Mesenchymal stem cell (in vitro differentiated cells and primary cell): ENCODE data around the gene IMMP2L.

Source experiments
- DNase-seq: peaks from one replicate; pipeline ENCODE4 v3.0.0-alpha.2; 2013
- H2AFZ ChIP-seq: one replicate; pipeline ENCODE4 v1.6.1; 2013; ENCODE audit warnings: low read depth, mild to moderate bottlenecking, control low read depth, inconsistent platforms, low read length, moderate library complexity
- H2AK5ac ChIP-seq: 2 replicates; pipeline ENCODE4 v1.6.1; 2013; ENCODE audit warnings: low read length, moderate library complexity, mild to moderate bottlenecking, inconsistent platforms; ENCODE audit not compliant: severe bottlenecking
- H2BK120ac ChIP-seq: one replicate; pipeline ENCODE4 v1.6.1; 2013; ENCODE audit warnings: low read depth, mild to moderate bottlenecking, inconsistent platforms, low read length, moderate library complexity
- H2BK12ac ChIP-seq, 2 experiments: one replicate each; pipeline ENCODE4 v1.6.1; 2013; ENCODE audit warnings: inconsistent platforms in 2 of 2, low read length in 2 of 2, mild to moderate bottlenecking in 2 of 2, moderate library complexity in 2 of 2, control low read depth in 1 of 2
- H2BK15ac ChIP-seq: one replicate; pipeline ENCODE4 v1.6.1; 2013; ENCODE audit warnings: mild to moderate bottlenecking, low read depth, inconsistent platforms; ENCODE audit not compliant: poor library complexity, severe bottlenecking
- H2BK5ac ChIP-seq: 2 replicates; pipeline ENCODE4 v1.6.1; 2013; ENCODE audit warnings: low read depth, mild to moderate bottlenecking, low read length, control low read depth, inconsistent platforms; ENCODE audit not compliant: poor library complexity, severe bottlenecking
- H3K14ac ChIP-seq, 2 experiments: one replicate each; pipeline ENCODE4 v1.6.1; 2013; ENCODE audit warnings: inconsistent platforms in 2 of 2, low read length in 2 of 2, control low read depth in 1 of 2, mild to moderate bottlenecking in 1 of 2, moderate library complexity in 1 of 2
- H3K18ac ChIP-seq, 2 experiments: one replicate each; pipeline ENCODE4 v1.6.1; 2013; ENCODE audit warnings: inconsistent platforms in 2 of 2, low read length in 2 of 2, control low read depth in 1 of 2, low read depth in 1 of 2, mild to moderate bottlenecking in 1 of 2
- H3K23ac ChIP-seq, 2 experiments: one replicate each; pipeline ENCODE4 v1.6.1; 2013; ENCODE audit warnings: inconsistent platforms in 2 of 2, low read length in 2 of 2, mild to moderate bottlenecking in 2 of 2, moderate library complexity in 2 of 2, control low read depth in 1 of 2
- H3K27ac ChIP-seq: 2 replicates; pipeline ENCODE4 v1.5.1; 2013; ENCODE audit warnings: mild to moderate bottlenecking, moderate library complexity, low read length, control low read depth, inconsistent platforms; ENCODE audit not compliant: poor library complexity, severe bottlenecking
- H3K27me3 ChIP-seq, 2 experiments: 2 replicates each; pipeline versions ENCODE4 v1.6.1 to v1.7.0; 2013; ENCODE audit warnings: low read length in 2 of 2, mild to moderate bottlenecking in 2 of 2, moderate library complexity in 2 of 2, control low read depth in 1 of 2, inconsistent platforms in 1 of 2; ENCODE audit not compliant: control insufficient read depth in 1 of 2, insufficient read depth in 1 of 2
- H3K36me3 ChIP-seq, 2 experiments: 2 replicates each; pipeline versions ENCODE4 v1.6.1 to v1.7.0; 2013; ENCODE audit warnings: low read length in 2 of 2, control low read depth in 1 of 2, inconsistent platforms in 1 of 2, low read depth in 1 of 2, mild to moderate bottlenecking in 1 of 2; ENCODE audit not compliant: insufficient read depth in 2 of 2, control insufficient read depth in 1 of 2
- H3K4ac ChIP-seq, 2 experiments: one replicate each; pipeline ENCODE4 v1.6.1; 2013; ENCODE audit warnings: inconsistent platforms in 2 of 2, low read length in 2 of 2, mild to moderate bottlenecking in 2 of 2, moderate library complexity in 2 of 2, control low read depth in 1 of 2, low read depth in 1 of 2
- H3K4me1 ChIP-seq: 2 replicates; pipeline ENCODE4 v1.6.1; 2013; ENCODE audit warnings: low read depth, low read length, control low read depth; ENCODE audit not compliant: control insufficient read depth, insufficient read depth
- H3K4me2 ChIP-seq: 2 replicates; pipeline ENCODE4 v1.6.1; 2013; ENCODE audit warnings: low read length, mild to moderate bottlenecking, inconsistent platforms; ENCODE audit not compliant: poor library complexity, severe bottlenecking
- H3K4me3 ChIP-seq, 2 experiments: 2 replicates each; pipeline versions ENCODE4 v1.5.1 to v1.7.0; 2013; ENCODE audit warnings: low read length in 2 of 2, mild to moderate bottlenecking in 2 of 2, control low read depth in 1 of 2, low read depth in 1 of 2; ENCODE audit not compliant: insufficient read depth in 1 of 2
- H3K79me1 ChIP-seq: replicated peaks from 2 replicates; pipeline ENCODE4 v1.6.1; 2013; ENCODE audit warnings: mild to moderate bottlenecking, control low read depth, low read length, inconsistent platforms; ENCODE audit not compliant: poor library complexity, severe bottlenecking
- H3K9ac ChIP-seq: 2 replicates; pipeline ENCODE4 v1.7.0; 2013; ENCODE audit warnings: mild to moderate bottlenecking, low read length, moderate library complexity
- H3K9me3 ChIP-seq: 2 replicates; pipeline ENCODE4 v1.7.0; 2013; ENCODE audit warnings: mild to moderate bottlenecking, low read length; ENCODE audit not compliant: control insufficient read depth
- H4K8ac ChIP-seq: one replicate; pipeline ENCODE4 v1.6.1; 2013; ENCODE audit warnings: inconsistent platforms, mild to moderate bottlenecking, low read length, moderate library complexity
- H4K91ac ChIP-seq: one replicate; pipeline ENCODE4 v1.6.1; 2013; ENCODE audit warnings: mild to moderate bottlenecking, low read length, inconsistent platforms
- WGBS: methylation state at CpG from one replicate; pipeline ENCODE4 v1.1.7; 2013; ENCODE audit warnings: mixed read lengths; 5-methylcytosine and 5-hydroxymethylcytosine counted together

Gene IMMP2L

DNA sequence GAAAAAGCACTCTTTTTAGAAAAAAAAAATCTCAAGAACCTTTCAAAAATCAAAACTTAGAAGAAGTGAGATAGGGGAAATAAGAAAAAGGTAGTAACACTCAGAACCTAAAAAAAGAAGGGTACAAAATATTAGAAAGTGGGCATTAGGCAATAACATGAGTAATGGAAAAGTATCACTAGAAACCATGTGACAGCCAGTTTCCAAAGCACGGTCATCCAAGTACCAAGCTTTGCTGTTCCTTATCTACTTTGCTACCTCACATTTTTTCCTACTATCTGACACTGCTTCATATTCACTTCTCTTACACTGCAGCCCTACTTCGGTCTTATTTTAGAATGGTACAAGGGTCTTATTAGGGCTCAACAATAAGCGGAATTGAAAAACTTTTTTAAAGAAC is 30.3 kb downstream of the IMMP2L start:
- no peak overlapping the region for H3K4me3 ChIP-seq
- WGBS, result 100% methylated on average over 3 of the region's 3 CpGs
- H4K8ac ChIP-seq, result no peak overlapping the region
- H3K27ac ChIP-seq, result no peak overlapping the region
- H3K23ac ChIP-seq, result no peak overlapping the region
- H3K14ac ChIP-seq, result no peak overlapping the region
- H2AK5ac ChIP-seq, result no peak overlapping the region
- no peak overlapping the region for H2BK5ac ChIP-seq
- H3K79me1 ChIP-seq, result no peaks in the 10 kb centered on the region
- H3K9ac ChIP-seq, result no peak overlapping the region
- no peaks in the 10 kb centered on the region for H3K4me1 ChIP-seq
- H3K4me2 ChIP-seq, result no peak overlapping the region
- no peak overlapping the region for H3K18ac ChIP-seq
- H2BK12ac ChIP-seq, result no peak overlapping the region
- no peak overlapping the region for H2AFZ ChIP-seq
- H3K36me3 ChIP-seq, result no peaks in the 10 kb centered on the region
- H4K91ac ChIP-seq, result no peak overlapping the region
- H3K9me3 ChIP-seq, result no peaks in the 10 kb centered on the region
- H3K4ac ChIP-seq, result no peak overlapping the region
- peak; percentile 5 for DNase-seq
- no peak overlapping the region for H2BK15ac ChIP-seq
- H2BK120ac ChIP-seq, result no peak overlapping the region
- no peaks in the 10 kb centered on the region for H3K27me3 ChIP-seq

GRCh38 chr7:111530356-111530668 is 32.0 kb downstream of the IMMP2L start:
- H3K4ac ChIP-seq, result no peak overlapping the region
- no peak overlapping the region for H4K91ac ChIP-seq
- H3K18ac ChIP-seq, result no peak overlapping the region
- no peaks in the 10 kb centered on the region for H3K79me1 ChIP-seq
- DNase-seq, result no peak
- no peak overlapping the region for H2AFZ ChIP-seq
- no peak overlapping the region for H3K4me2 ChIP-seq
- no peak overlapping the region for H2AK5ac ChIP-seq
- no peaks in the 10 kb centered on the region for H3K9me3 ChIP-seq
- no peak overlapping the region for H3K27ac ChIP-seq
- H3K23ac ChIP-seq, result no peak overlapping the region
- no peak overlapping the region for H2BK120ac ChIP-seq
- H3K9ac ChIP-seq, result no peak overlapping the region
- no peak overlapping the region for H3K4me3 ChIP-seq
- no peak overlapping the region for H3K14ac ChIP-seq
- no peaks in the 10 kb centered on the region for H3K36me3 ChIP-seq
- no peak overlapping the region for H2BK15ac ChIP-seq
- no peak overlapping the region for H2BK5ac ChIP-seq
- no peak overlapping the region for H4K8ac ChIP-seq
- no peaks in the 10 kb centered on the region for H3K4me1 ChIP-seq
- no peaks in the 10 kb centered on the region for H3K27me3 ChIP-seq
- H2BK12ac ChIP-seq, result no peak overlapping the region

DNA sequence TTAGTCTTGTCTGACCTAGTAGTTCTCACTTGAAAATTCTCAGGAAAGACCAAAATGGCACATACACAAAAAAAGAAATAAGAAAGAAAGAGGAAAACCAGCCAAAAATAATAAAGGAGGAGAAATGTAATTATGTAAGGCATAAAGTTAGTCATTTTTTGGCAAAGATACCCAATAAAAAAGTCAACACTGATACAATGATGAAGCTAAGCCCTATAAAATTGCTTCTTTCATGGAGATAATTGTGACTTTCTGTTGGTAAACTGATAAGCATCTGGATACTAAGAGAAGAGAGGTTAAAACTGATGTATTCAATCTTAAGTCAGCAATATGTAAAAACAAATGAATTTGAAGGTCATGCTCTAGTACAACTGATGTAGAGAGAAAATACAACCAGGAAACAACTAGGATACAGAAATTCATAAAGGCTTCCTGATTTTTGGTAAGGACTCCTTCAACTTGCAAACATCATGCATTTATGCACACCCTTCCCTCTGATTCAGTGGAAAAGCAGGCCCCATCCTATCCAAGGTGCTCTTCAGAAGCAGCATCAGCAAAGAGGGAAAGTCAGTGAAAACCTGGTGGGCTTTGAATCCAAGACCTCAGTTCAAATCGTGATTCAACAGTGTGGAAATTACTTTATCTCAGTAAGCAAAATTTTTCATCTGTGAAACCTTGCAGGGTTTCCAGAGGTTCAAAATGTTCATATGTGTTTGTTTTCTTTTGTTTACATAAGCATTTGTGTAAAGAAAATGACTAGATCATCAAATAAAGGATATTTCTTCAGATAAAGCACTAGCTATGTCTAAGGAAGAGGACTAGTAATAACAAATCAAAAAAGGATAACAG is 32.6 kb downstream of the IMMP2L start:
- no peak overlapping the region for H3K14ac ChIP-seq
- 83% methylated on average over 1 of the region's 1 CpG for WGBS
- H2BK5ac ChIP-seq, result no peak overlapping the region
- H2BK12ac ChIP-seq, result no peak overlapping the region
- DNase-seq, result no peak
- no peak overlapping the region for H3K4me2 ChIP-seq
- no peaks in the 10 kb centered on the region for H3K79me1 ChIP-seq
- no peak overlapping the region for H2BK15ac ChIP-seq
- no peak overlapping the region for H3K4me3 ChIP-seq
- no peaks in the 10 kb centered on the region for H3K36me3 ChIP-seq
- no peak overlapping the region for H3K18ac ChIP-seq
- no peak overlapping the region for H2AK5ac ChIP-seq
- H3K9me3 ChIP-seq, result no peaks in the 10 kb centered on the region
- no peak overlapping the region for H3K23ac ChIP-seq
- no peaks in the 10 kb centered on the region for H3K27me3 ChIP-seq
- no peak overlapping the region for H4K8ac ChIP-seq
- no peak overlapping the region for H2AFZ ChIP-seq
- no peak overlapping the region for H4K91ac ChIP-seq
- H2BK120ac ChIP-seq, result no peak overlapping the region
- no peak overlapping the region for H3K4ac ChIP-seq
- no peak overlapping the region for H3K9ac ChIP-seq
- H3K4me1 ChIP-seq, result no peaks in the 10 kb centered on the region
- H3K27ac ChIP-seq, result no peak overlapping the region

- H3K27me3 ChIP-seq, result no peaks in the 10 kb centered on the region
Measured at GRCh38 chr7:111528331-111528730, 34.0 kb downstream of the IMMP2L start.

More at GRCh38 chr7:111528331-111528730, 34.0 kb downstream of the IMMP2L start:
- Histone ChIP-seq H2BK120ac (no peak overlapping the region), H3K4me1 (no peaks in the 10 kb centered on the region), H3K4ac (no peak overlapping the region), H2BK5ac (no peak overlapping the region), H3K4me2 (no peak overlapping the region), H2AK5ac (no peak overlapping the region), H3K23ac (no peak overlapping the region), H3K4me3 (no peak overlapping the region), H4K8ac (no peak overlapping the region), H3K79me1 (no peaks in the 10 kb centered on the region), H3K18ac (no peak overlapping the region), H4K91ac (no peak overlapping the region), H3K9me3 (no peaks in the 10 kb centered on the region), H3K36me3 (no peaks in the 10 kb centered on the region), H2BK12ac (no peak overlapping the region), H3K14ac (no peak overlapping the region), H3K9ac (no peak overlapping the region), H2AFZ (no peak overlapping the region), H3K27ac (no peak overlapping the region), H2BK15ac (no peak overlapping the region)
- 100% methylated on average over 1 of the region's 1 CpG for WGBS
- DNase-seq, result no peak
